Measurements from ENCODE around the gene KCNT1.

KCNT1 gene

GRCh38 chr9:135789838-135790291, 87.9 kb downstream of the KCNT1 start:
- H3K4me3 ChIP-seq (ENCODE audit: low read depth, low read length) = no peak overlapping the region
- no peak for DNase-seq (ENCODE audit: low read depth)
- TF ChIP-seq MYC (IDR thresholded peaks at IDR 0.05; ENCODE audit: low read depth, low read length) = no peak
- TF ChIP-seq MAX (IDR thresholded peaks at IDR 0.05; ENCODE audit: low read depth, low read length) = no peak
- TF ChIP-seq, protein P1, sequence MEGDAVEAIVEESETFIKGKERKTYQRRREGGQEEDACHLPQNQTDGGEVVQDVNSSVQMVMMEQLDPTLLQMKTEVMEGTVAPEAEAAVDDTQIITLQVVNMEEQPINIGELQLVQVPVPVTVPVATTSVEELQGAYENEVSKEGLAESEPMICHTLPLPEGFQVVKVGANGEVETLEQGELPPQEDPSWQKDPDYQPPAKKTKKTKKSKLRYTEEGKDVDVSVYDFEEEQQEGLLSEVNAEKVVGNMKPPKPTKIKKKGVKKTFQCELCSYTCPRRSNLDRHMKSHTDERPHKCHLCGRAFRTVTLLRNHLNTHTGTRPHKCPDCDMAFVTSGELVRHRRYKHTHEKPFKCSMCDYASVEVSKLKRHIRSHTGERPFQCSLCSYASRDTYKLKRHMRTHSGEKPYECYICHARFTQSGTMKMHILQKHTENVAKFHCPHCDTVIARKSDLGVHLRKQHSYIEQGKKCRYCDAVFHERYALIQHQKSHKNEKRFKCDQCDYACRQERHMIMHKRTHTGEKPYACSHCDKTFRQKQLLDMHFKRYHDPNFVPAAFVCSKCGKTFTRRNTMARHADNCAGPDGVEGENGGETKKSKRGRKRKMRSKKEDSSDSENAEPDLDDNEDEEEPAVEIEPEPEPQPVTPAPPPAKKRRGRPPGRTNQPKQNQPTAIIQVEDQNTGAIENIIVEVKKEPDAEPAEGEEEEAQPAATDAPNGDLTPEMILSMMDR (IDR thresholded peaks at IDR 0.05; ENCODE audit: low read depth, low read length) = no peak
- no peak for TF ChIP-seq POLR2A (IDR thresholded peaks at IDR 0.05; ENCODE audit: extremely low read depth, insufficient read length)

DNA sequence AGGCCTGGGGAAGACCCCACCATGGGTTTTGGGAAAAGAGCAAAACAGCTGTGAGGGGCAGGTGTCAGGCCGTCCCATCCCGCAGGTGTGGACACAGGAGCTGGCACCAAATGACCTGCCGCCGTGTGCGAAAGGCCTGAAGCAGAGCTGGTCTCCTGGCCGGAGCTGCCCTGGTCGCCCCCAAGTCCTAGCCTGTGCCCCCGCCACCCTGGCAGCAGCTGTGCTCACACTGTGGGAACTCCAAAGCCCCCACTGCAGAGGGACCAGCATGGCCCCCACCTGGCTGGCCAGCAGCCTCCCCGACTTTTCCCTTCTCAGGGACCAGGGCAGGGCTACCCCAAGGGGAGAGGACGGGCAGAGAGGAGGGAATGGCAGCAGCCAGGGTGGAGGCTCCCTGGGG, 88.4 kb downstream of the KCNT1 start:
- no peak for DNase-seq (ENCODE audit: low read depth)
- no peak for TF ChIP-seq POLR2A (IDR thresholded peaks at IDR 0.05; ENCODE audit: extremely low read depth, insufficient read length)
- no peak for TF ChIP-seq MAX (IDR thresholded peaks at IDR 0.05; ENCODE audit: low read depth, low read length)
- TF ChIP-seq, protein P1 (IDR thresholded peaks at IDR 0.05; ENCODE audit: low read depth, low read length) = no peak
- H3K4me3 ChIP-seq (ENCODE audit: low read depth, low read length) = no peak overlapping the region

DNA sequence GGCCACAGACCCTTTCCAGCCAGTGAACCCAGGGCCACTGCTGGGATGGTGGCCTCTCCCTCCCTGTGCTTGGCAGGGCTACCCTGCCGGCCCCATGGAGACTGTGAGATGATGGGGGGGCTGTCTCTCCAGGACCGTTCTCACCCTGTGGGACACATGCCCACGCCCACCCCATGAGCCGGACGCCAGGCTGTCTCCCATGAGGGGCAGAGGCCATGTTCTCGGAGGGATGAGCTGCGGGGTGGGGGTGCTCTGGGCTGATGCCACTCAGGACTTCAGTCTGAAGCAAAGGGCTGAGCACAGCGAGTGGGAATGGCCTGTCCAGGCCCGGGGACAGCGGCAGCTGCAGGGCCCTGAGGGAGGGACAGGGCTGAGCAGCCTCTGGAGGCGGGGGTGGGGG, 88.9 kb downstream of the KCNT1 start:
- TF ChIP-seq, protein P1 (IDR thresholded peaks at IDR 0.05; ENCODE audit: low read depth, low read length) = no peak
- TF ChIP-seq MAX (IDR thresholded peaks at IDR 0.05; ENCODE audit: low read depth, low read length) (no peak), MYC (IDR thresholded peaks at IDR 0.05; ENCODE audit: low read depth, low read length) (no peak), POLR2A (IDR thresholded peaks at IDR 0.05; ENCODE audit: extremely low read depth, insufficient read length) (no peak)
- H3K4me3 ChIP-seq (ENCODE audit: low read depth, low read length) = no peak overlapping the region
- no peak for DNase-seq (ENCODE audit: low read depth)

GRCh38 chr9:135791431-135792267, 89.7 kb downstream of the KCNT1 start:
- H3K4me3 ChIP-seq (ENCODE audit: low read depth, low read length) = no peak overlapping the region
- TF ChIP-seq MAX (IDR thresholded peaks at IDR 0.05; ENCODE audit: low read depth, low read length) = no peak
- no peak for TF ChIP-seq POLR2A (IDR thresholded peaks at IDR 0.05; ENCODE audit: extremely low read depth, insufficient read length)
- TF ChIP-seq, protein P1 (IDR thresholded peaks at IDR 0.05; ENCODE audit: low read depth, low read length) = no peak
- no peak for TF ChIP-seq MYC (IDR thresholded peaks at IDR 0.05; ENCODE audit: low read depth, low read length)
- no peak for DNase-seq (ENCODE audit: low read depth)

DNA sequence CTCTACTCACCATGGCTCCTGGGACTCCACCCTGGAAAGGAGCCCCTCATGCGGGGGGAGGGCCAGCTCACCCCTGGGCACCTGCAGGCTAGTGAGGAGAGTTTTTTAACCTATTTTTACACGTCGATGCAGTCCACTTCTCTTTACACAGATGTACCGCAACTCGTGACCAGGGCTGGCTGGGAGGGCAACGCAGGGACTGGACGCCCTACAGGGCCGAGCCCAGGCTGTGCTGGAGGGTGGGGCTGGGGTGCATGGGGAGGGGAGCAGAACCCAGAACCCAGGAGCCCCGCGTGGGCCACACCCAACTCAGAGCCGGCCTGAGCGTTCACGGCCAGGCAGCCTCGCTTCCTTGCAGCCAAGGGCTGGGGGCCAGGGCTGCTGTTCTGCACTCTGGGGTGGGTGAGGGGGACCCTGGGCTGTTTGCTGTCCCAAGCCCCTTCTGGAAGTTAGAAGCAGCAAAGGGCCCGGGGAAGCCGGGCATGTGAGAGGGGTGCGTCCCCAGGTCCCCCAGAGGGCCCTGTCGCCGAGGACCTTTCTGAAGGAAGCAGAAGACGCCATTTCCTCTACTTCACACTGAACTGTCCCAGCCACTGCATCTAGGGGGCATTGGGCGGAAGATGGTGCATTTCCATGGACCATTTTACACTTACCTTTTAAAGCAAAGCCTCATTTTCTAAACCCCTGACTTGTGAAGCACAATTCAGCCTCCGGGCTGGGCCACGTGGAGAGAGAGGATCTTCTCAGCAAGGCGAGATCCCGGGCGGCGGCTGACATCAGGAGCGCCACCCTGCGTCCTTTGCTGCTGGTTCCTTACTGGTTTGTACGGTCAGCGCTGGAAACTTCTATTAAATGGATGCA, 90.5 kb downstream of the KCNT1 start:
- no peak for DNase-seq (ENCODE audit: low read depth)
- TF ChIP-seq POLR2A (IDR thresholded peaks at IDR 0.05; ENCODE audit: extremely low read depth, insufficient read length) (no peak), MYC (IDR thresholded peaks at IDR 0.05; ENCODE audit: low read depth, low read length) (no peak), MAX (IDR thresholded peaks at IDR 0.05; ENCODE audit: low read depth, low read length) (no peak)
- TF ChIP-seq, protein P1 (IDR thresholded peaks at IDR 0.05; ENCODE audit: low read depth, low read length) = no peak
- H3K4me3 ChIP-seq (ENCODE audit: low read depth, low read length) = no peak overlapping the region
